K562 (cell line): ENCODE results near the gene CREB5. TPM values are rescaled to one million over a fixed set of nuclear protein-coding genes. Genes with fewer than 3 reads are reported as not detected.

Experiments used
- ATAC-seq: fragments of 200-7000 bp; cut with Tn5 transposase; 3 replicates; pipeline ENCODE4 v1.9.1; 2020; ENCODE audit warnings: moderate library complexity
- BruUV-seq: library from RNA; stranded (reverse); fragments of 400-500 nt; replicated peaks from 2 replicates; lab custom pipeline; 2021; lab: Mats Ljungman, UMichigan
- CTCF ChIA-PET: fragments of 300-600 bp; formaldehyde crosslinking; extraction: SDS; loops from one replicate; lab custom pipeline; 2021; ENCODE audit warnings: low intra/inter-chr PET ratio; lab: Yijun Ruan, JAX
- POLR2A ChIA-PET: fragments of 300-600, 350-650 bp; sonication (Branson Sonifier 250); formaldehyde crosslinking; extraction: SDS; loops from one replicate; lab custom pipeline; 2021; ENCODE audit warnings: antibody characterized with exemption, inconsistent platforms; lab: Yijun Ruan, JAX
- DNase-seq, 4 experiments: peaks; one replicate each; pipeline versions ENCODE4 v3.0.0 to v3.0.0-alpha.2; 2011 to 2018; ENCODE audit warnings: low spot score in 3 of 4, mixed read lengths in 3 of 4; ENCODE audit errors: extremely low read depth in 1 of 4
- FAIRE-seq: peaks from 2 replicates; lab custom pipeline; 2011; peaks lifted over from hg19 to GRCh38; lab: Jason Lieb, UNC
- H2AFZ ChIP-seq: 2 replicates; pipeline ENCODE4 v1.6.0; 2011; ENCODE audit warnings: low read depth, low read length, control low read depth, inconsistent platforms
- H3K27ac ChIP-seq: fragments of 200-600 bp; 3 replicates; pipeline ENCODE4 v1.8.0; 2011; ENCODE audit warnings: low read depth, mild to moderate bottlenecking, control low read depth, inconsistent platforms, low read length, moderate library complexity, mixed read lengths; ENCODE audit errors: extremely low read depth
- H3K27me3 ChIP-seq, 2 experiments: fragments of 300-600 bp in 1 of 2; 2 replicates in 1 of 2; 3 replicates in 1 of 2; pipeline versions ENCODE4 v1.6.0 to v1.8.0; 2011; ENCODE audit warnings: inconsistent platforms in 2 of 2, low read length in 2 of 2, mild to moderate bottlenecking in 1 of 2, mixed read lengths in 1 of 2, moderate library complexity in 1 of 2; ENCODE audit not compliant: control insufficient read depth in 2 of 2, insufficient read depth in 2 of 2
- H3K36me3 ChIP-seq: fragments of 300-600 bp; 3 replicates; pipeline ENCODE4 v1.8.0; 2011; ENCODE audit warnings: mild to moderate bottlenecking, low read length, inconsistent platforms; ENCODE audit not compliant: control insufficient read depth, insufficient read depth
- H3K4me1 ChIP-seq, 2 experiments: fragments of 200-600 bp in 1 of 2; replicated peaks in 1 of 2; 2 replicates in 1 of 2; 3 replicates in 1 of 2; pipeline versions ENCODE4 v1.5.1 to v1.8.0; 2011; ENCODE audit warnings: inconsistent platforms in 2 of 2, low read length in 2 of 2, mild to moderate bottlenecking in 1 of 2, mixed read lengths in 1 of 2, moderate library complexity in 1 of 2; ENCODE audit not compliant: control insufficient read depth in 2 of 2, insufficient read depth in 2 of 2
- H3K4me2 ChIP-seq: 2 replicates; pipeline ENCODE4 v1.6.1; 2011; ENCODE audit warnings: low read length, control low read depth, inconsistent platforms, mixed read lengths; ENCODE audit not compliant: insufficient read depth
- H3K4me3 ChIP-seq: fragments of 200-600 bp; sonication (generic), shearing (Covaris generic); 2 replicates; pipeline ENCODE4 v1.5.1; 2016; ENCODE audit warnings: control low read depth, inconsistent platforms
- H3K79me2 ChIP-seq: fragments of 200-600 bp; 3 replicates; pipeline ENCODE4 v1.8.0; 2011; ENCODE audit warnings: low read length, inconsistent platforms; ENCODE audit not compliant: control insufficient read depth, insufficient read depth
- H3K9ac ChIP-seq, 2 experiments: 2 replicates each; pipeline versions ENCODE4 v1.6.0 to v1.6.1; 2011; ENCODE audit warnings: low read depth in 2 of 2, low read length in 2 of 2, control low read depth in 1 of 2, inconsistent platforms in 1 of 2, mild to moderate bottlenecking in 1 of 2, mixed read lengths in 1 of 2; ENCODE audit not compliant: insufficient read depth in 1 of 2
- H3K9me1 ChIP-seq: one replicate; pipeline ENCODE4 v1.6.0; 2011; ENCODE audit warnings: inconsistent platforms, mild to moderate bottlenecking, low read length, moderate library complexity; ENCODE audit not compliant: control insufficient read depth, insufficient read depth
- H3K9me3 ChIP-seq: replicated peaks from 2 replicates; pipeline ENCODE4 v1.5.1; 2011; ENCODE audit warnings: low read depth, low read length, inconsistent platforms; ENCODE audit not compliant: control insufficient read depth, insufficient read depth
- H4K20me1 ChIP-seq: replicated peaks from 2 replicates; pipeline ENCODE4 v1.6.1; 2011; ENCODE audit warnings: low read length, inconsistent platforms, mixed read lengths; ENCODE audit not compliant: control insufficient read depth, insufficient read depth
- DIDO1 ChIP-seq: fragments of 450-650 bp; IDR thresholded peaks from 2 replicates; pipeline ENCODE4 v1.6.1; 2016; ENCODE audit warnings: low read depth, missing biosample characterization, missing genetic modification characterization
- HDAC1 ChIP-seq, 2 experiments: fragments of 450-650 bp; IDR thresholded peaks; 2 replicates each; pipeline ENCODE4 v1.6.1; 2016 to 2017; ENCODE audit warnings: inconsistent platforms in 1 of 2, mild to moderate bottlenecking in 1 of 2, moderate library complexity in 1 of 2
- HLTF ChIP-seq: fragments of 450-650 bp; IDR thresholded peaks from 2 replicates; pipeline ENCODE4 v1.6.1; 2016
- SRSF7 ChIP-seq: fragments of 200-400 bp; formaldehyde crosslinking; optimal IDR thresholded peaks from 2 replicates; pipeline ENCODE3; 2017; ENCODE audit warnings: mild to moderate bottlenecking, low read depth, low read length
- TCF7 ChIP-seq: sonication (generic); IDR thresholded peaks from 2 replicates; pipeline ENCODE4 v1.6.1; 2016; ENCODE audit warnings: antibody characterized with exemption, borderline replicate concordance
- ZNF41 ChIP-seq: fragments of 250-450 bp; sonication (Bioruptor Pico); conservative IDR thresholded peaks from 2 replicates; pipeline ENCODE4 v1.4.0; 2020; ENCODE audit warnings: mild to moderate bottlenecking
- WGBS: fragments of 100-300 bp; shearing (Covaris generic); methylation state at CpG from one replicate; pipeline ENCODE4 v1.1.6; 2016; ENCODE audit warnings: low coverage, mixed read lengths; ENCODE audit not compliant: insufficient coverage; ENCODE audit errors: missing lambda C conversion rate; 5-methylcytosine and 5-hydroxymethylcytosine counted together
- in situ Hi-C: fragments of 300-500 bp; cut with MboI; formaldehyde crosslinking; loops from 4 replicates; pipeline ENCODE4 v1.15.0; 2018; ENCODE audit warnings: inconsistent platforms, mixed read lengths
- intact Hi-C: fragments of 100-400 bp; cut with micrococcal nuclease; formaldehyde crosslinking; loops from 2 replicates; pipeline ENCODE4 v1.14.2; 2022
- polyA plus RNA-seq, 8 experiments: library from polyadenylated mRNA; depleted of rRNA in 4 of 8; stranded (reverse) in 5 of 8; unstranded in 3 of 8; fragments of >200 nt; fragmentation: Nextera tagmentation in 2 of 8; fragmentation: Illumina TruSeq in 1 of 8; extraction: Ambion mirVana in 2 of 8; extraction: Trizol in 1 of 8; gene quantifications; 2 replicates each; pipeline versions ENCODE4 v1.2.1 to v1.2.3, GENCODE V29; 2011 to 2014; ENCODE audit warnings: inconsistent platforms in 1 of 8, missing spikeins in 1 of 8
- total RNA-seq, 7 experiments: library from RNA; depleted of rRNA in 6 of 7; stranded (reverse); fragments of >200 nt in 6 of 7; fragmentation: Illumina TruSeq in 2 of 7; extraction: Trizol in 2 of 7; gene quantifications; 2 replicates each; pipeline versions ENCODE4 v1.2.1 to v1.2.3, GENCODE V29; 2011 to 2021; ENCODE audit warnings: low replicate concordance in 1 of 7
- TF ChIP-seq, protein P1 (sequence below): sonication (generic); formaldehyde crosslinking; IDR thresholded peaks from 2 replicates; pipeline ENCODE4 v1.9.0; 2022; ENCODE audit warnings: mild to moderate bottlenecking, missing genetic modification reagents

Gene CREB5
- total and polyA plus RNA-seq, 9 of the 15 experiments (the other 6 are each of a cell fraction or from before 2014, with no cell fraction given) = 0.33 to 6.4 (median 1.8) TPM

DNA sequence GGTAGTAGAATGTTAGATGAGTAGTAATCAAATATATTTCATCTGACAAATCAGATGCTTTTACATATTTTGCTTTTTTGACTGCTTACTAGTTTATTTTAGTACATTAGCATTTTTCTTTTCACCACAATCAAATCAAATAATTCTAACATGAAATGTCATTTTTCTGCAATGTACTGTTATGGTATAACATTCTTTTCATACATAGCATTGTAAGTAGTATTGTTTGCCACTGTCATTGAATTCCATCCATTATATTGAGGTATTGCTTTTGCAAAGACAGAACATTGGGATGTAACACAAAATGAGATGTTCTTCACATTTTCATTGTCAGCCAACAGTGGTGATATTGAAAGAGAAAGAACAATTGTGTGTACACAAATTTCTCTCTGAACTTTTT is 438.4 kb downstream of the CREB5 start (continued):
- no peak for TF ChIP-seq SRSF7
- TF ChIP-seq ZNF41 (CRISPR knock-in tag) = no peak
- TF ChIP-seq TCF7 = no peak
- no peak for TF ChIP-seq HLTF
- no peak for TF ChIP-seq DIDO1
- TF ChIP-seq, protein P1, sequence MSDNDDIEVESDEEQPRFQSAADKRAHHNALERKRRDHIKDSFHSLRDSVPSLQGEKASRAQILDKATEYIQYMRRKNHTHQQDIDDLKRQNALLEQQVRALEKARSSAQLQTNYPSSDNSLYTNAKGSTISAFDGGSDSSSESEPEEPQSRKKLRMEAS (CRISPR knock-in tag) = no peak

DNA sequence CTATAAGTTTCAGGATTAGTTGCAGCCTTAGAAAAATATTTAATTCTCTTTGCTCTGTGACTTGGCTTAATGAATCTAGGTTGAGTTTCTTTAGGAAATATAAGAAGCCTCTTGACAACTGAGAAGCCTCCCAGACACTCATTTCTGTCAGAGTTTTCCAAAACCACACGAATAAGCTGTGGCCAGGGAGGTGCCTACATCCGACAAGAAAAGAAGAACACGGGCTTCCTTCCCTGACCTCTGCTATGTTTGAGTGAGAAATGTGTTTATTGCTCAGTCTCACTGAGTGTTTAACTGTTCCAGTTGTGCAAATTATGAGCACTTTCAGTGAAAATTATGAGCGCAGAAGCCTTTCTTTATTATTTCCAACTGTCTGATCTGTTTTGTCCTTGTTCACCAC is 440.8 kb downstream of the CREB5 start:
- H3K9ac ChIP-seq = no peak overlapping the region
- H4K20me1 ChIP-seq = no peaks in the 10 kb centered on the region
- ChIA-PET CTCF (interaction anchor here (0.6 to 2.1 kb wide), 2 partner anchors 464 to 494 kb away, joined by 4 to 13 read pairs; no protein-coding TSS in a partner anchor), POLR2A (no interaction called here)
- BruUV-seq = no TSS peak
- no peak overlapping the region for H2AFZ ChIP-seq
- H3K4me3 ChIP-seq = no peak overlapping the region
- H3K4me2 ChIP-seq = no peak overlapping the region
- in situ Hi-C loops (loop anchor here (10.0 kb wide), 1 partner anchor 468 kb away; no protein-coding TSS in a partner anchor), intact Hi-C loops (loop anchor here (5.0 kb wide), 1 partner anchor 236 kb away; no protein-coding TSS in a partner anchor)
- no peaks in the 10 kb centered on the region for H3K9me3 ChIP-seq
- WGBS = 0% methylated on average over 4 of the region's 4 CpGs
- peaks cover 3% of the 10 kb centered on the region for H3K9me1 ChIP-seq
- no peak for DNase-seq
- no peak overlapping the region for H3K27ac ChIP-seq
- no peaks in the 10 kb centered on the region for H3K79me2 ChIP-seq
- FAIRE-seq = no peak
- no peak for TF ChIP-seq HDAC1 (IDR thresholded peaks at IDR 0.05)
- no peaks in the 10 kb centered on the region for H3K36me3 ChIP-seq
- peaks cover 0 to 8% of the 10 kb centered on the region in 2 experiments; a peak in 3 of 5 replicates for H3K4me1 ChIP-seq
- ATAC-seq = no peak
- peaks cover 2 to 6% of the 10 kb centered on the region in 2 experiments; a peak in 2 of 5 replicates for H3K27me3 ChIP-seq
